ENCODE measurements around the gene LGALS3BP.

GRCh38 chr17:78925662-78926555 lies 53.8 kb downstream of the LGALS3BP start:
- TF ChIP-seq NRF1 (IDR thresholded peaks at IDR 0.05; ENCODE audit: low read depth, low read length) (no peak), RFX5 (IDR thresholded peaks at IDR 0.05; ENCODE audit: borderline replicate concordance, low read depth, low read length) (no peak), MAX (IDR thresholded peaks at IDR 0.05) (no peak), CTCF (IDR thresholded peaks at IDR 0.05; ENCODE audit: control extremely low read depth in 1 of 3, insufficient read depth in 1 of 3, low read depth in 1 of 3, low read length in 3 of 3) (no peak), HDAC2 (IDR thresholded peaks at IDR 0.05; ENCODE audit: borderline replicate concordance in 1 of 2, low read depth in 2 of 2, low read length in 2 of 2) (no peak), ASH2L (IDR thresholded peaks at IDR 0.05; ENCODE audit: low read length) (no peak), EZH2 (IDR thresholded peaks at IDR 0.05; ENCODE audit: low read depth, low read length, severe bottlenecking) (no peak), NANOG (IDR thresholded peaks at IDR 0.05; ENCODE audit: insufficient read depth, low read depth, low read length, poor library complexity, severe bottlenecking) (no peak), MAFK (IDR thresholded peaks at IDR 0.05; ENCODE audit: low read depth, low read length) (no peak), TCF12 (IDR thresholded peaks at IDR 0.05; ENCODE audit: low read depth, low read length) (no peak), CBX8 (IDR thresholded peaks at IDR 0.05; ENCODE audit: borderline replicate concordance, low read depth, low read length) (no peak), GABPA (IDR thresholded peaks at IDR 0.05; ENCODE audit: borderline replicate concordance, insufficient read depth, low read length) (no peak), EP300 (IDR thresholded peaks at IDR 0.05; ENCODE audit: borderline replicate concordance in 1 of 2, low read depth in 2 of 2, low read length in 2 of 2) (no peak)

All from H1 (cell line).